Activated T-helper 2 cell treated with anti-CD3 and anti-CD28 coated beads, Interferon-gamma antibody, Interleukin-2, Interleukin-4, amounts not matched to agents 10 μg/mL and 5 μg/mL and 100 μg/mL, durations not matched to agents 14 hours and 24 hours and 36 hours (primary cell): ENCODE results near the gene ARSJ. TPM values are rescaled to one million over a fixed set of nuclear protein-coding genes. Genes with fewer than 3 reads are reported as not detected.

Experiments
- DNase-seq: peaks from one replicate; pipeline ENCODE4 v3.0.0; 2021; ENCODE audit warnings: low spot score
- H3K27ac Mint-ChIP-seq: one replicate; pipeline ENCODE4 v1.8.0; 2021; ENCODE audit warnings: mixed read lengths
- H3K27me3 Mint-ChIP-seq: one replicate; pipeline ENCODE4 v1.8.0; 2021; ENCODE audit warnings: low read depth, mixed read lengths
- H3K36me3 Mint-ChIP-seq: one replicate; pipeline ENCODE4 v1.8.0; 2021; ENCODE audit warnings: low read depth, mixed read lengths
- H3K4me1 Mint-ChIP-seq: one replicate; pipeline ENCODE4 v1.8.0; 2021; ENCODE audit warnings: low read depth, mixed read lengths
- H3K4me3 Mint-ChIP-seq: one replicate; pipeline ENCODE4 v1.8.0; 2021; ENCODE audit warnings: low read depth, mild to moderate bottlenecking, moderate library complexity, mixed read lengths
- H3K9me3 Mint-ChIP-seq: one replicate; pipeline ENCODE4 v1.8.0; 2021; ENCODE audit warnings: mixed read lengths
- intact Hi-C: fragments of 100-400 bp; cut with micrococcal nuclease; formaldehyde crosslinking; loops from one replicate; pipeline ENCODE4 v1.15.1; 2023
- total RNA-seq: library from RNA; stranded (reverse); gene quantifications from 2 replicates; pipeline ENCODE4 v1.2.3, GENCODE V29; 2022

ARSJ gene
- total RNA-seq, 1 donor from 2014 or later, result not detected

DNA sequence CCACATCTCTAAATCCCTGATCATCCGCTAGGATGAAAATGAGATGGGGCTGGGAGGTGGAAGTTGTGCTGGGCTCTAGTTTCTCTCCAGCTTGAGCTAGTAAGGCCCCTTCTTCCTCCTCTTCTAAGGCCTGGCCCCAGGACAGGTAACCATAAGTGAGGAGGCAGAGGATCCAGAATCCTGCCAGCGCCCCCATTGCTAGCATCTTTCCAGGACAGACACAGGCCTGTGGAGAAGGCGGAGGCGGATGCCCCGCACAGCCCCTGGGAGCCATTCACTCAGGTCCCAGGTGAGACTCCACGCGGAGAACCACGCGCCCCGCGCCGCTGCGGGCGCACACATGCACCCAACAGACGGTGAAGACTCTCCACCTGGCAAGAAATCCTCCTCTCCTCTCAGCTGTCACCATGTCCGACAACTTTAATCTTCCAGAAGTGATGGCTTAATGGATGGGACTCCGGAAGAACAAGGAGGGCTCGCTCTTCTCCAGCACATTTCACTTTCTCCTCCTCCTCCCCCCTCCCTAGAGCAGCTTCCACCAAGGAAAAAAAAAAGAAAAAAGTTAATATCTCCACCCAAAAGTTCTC, 793 bp downstream of the ARSJ start:
- Mint-ChIP-seq H3K9me3 (no peaks in the 10 kb centered on the region), H3K4me3 (peak overlapping the region; percentile 1), H3K4me1 (peaks cover 11% of the 10 kb centered on the region), H3K36me3 (no peaks in the 10 kb centered on the region), H3K27ac (no peak overlapping the region), H3K27me3 (peaks cover 77% of the 10 kb centered on the region)
- intact Hi-C loops, result no loop called here
- DNase-seq, result no peak

DNA sequence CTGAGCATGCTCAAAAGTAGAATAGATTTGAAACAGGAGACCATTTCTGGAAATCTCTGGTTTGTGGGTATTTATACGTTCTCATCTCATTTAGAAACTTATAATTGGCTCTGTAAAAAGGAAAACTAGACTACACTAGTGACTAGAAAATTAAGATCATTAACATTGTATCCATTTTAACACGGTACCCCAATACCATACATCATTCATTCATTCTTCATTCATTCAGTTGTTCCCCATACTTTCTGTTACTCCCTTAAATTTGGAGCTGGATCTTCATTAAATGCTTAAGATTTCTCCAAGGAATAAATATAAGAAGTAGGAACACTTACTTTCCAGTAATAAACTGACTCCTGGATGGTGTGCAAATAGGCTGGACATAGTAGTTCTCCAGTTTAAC, 1.3 kb downstream of the ARSJ start:
- peaks cover 78% of the 10 kb centered on the region for H3K27me3 Mint-ChIP-seq
- no peak overlapping the region for H3K4me3 Mint-ChIP-seq
- H3K27ac Mint-ChIP-seq, result no peak overlapping the region
- no peak for DNase-seq
- H3K9me3 Mint-ChIP-seq, result no peaks in the 10 kb centered on the region
- H3K36me3 Mint-ChIP-seq, result no peaks in the 10 kb centered on the region
- intact Hi-C loops, result no loop called here
- peaks cover 11% of the 10 kb centered on the region for H3K4me1 Mint-ChIP-seq

DNA sequence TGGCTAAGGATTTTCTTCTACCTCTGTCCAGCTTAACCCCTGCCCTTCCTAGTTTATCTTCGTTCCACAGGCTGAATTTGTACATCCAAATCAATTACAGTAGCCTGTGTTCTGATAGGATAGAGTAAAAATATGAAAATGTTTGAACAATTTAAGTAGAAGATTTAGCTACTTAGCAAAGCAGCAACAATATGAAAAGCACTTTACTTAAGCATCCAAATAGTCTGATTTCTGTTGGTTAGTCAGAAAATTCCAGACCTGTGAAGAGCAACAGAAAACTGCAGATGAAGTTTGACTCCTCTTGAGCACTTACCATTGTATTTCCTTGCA, 2.0 kb downstream of the ARSJ start:
- Mint-ChIP-seq H3K27ac (no peak overlapping the region), H3K9me3 (no peaks in the 10 kb centered on the region), H3K4me3 (no peak overlapping the region), H3K4me1 (peaks cover 11% of the 10 kb centered on the region), H3K36me3 (no peaks in the 10 kb centered on the region), H3K27me3 (peaks cover 78% of the 10 kb centered on the region)
- intact Hi-C loops, result no loop called here
- DNase-seq, result no peak

DNA sequence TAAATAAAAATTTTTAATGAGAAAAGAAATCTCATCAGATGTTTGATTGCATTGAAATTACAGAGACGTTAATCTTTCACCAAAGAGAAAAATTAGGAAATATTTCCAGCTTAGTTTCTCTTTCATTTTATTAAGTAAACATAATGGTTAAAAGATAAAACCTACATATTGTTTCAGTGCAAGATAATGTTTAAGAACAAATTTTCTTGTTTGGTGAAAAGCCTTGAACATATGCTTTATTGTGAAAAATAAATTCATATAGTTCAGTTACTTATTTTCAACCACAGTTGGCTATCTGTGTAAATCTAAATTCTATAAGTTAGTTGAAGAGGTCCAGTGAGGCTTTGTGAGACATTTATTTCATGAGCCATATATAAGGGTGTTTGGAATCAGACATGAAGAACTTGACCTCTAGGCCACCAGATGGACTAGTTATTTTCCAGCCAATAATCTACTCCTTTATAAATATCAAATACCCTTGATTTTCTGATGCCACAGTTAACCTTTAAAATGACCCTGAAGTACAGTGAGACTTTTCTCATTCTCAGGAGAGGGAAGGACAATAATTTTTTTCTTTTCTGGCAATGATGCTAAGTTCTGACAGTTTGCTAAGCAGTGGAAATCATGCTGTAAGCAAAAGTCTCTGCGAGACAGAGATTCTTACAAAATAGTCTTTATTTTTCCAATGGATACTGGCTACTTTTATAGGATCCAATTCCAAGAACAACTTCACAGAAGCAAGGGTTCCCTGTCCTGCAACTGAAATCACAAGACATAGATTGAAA, 2.5 kb downstream of the ARSJ start:
- Mint-ChIP-seq H3K27me3 (peaks cover 75% of the 10 kb centered on the region), H3K9me3 (no peaks in the 10 kb centered on the region), H3K27ac (no peak overlapping the region), H3K4me3 (no peak overlapping the region), H3K4me1 (peaks cover 11% of the 10 kb centered on the region), H3K36me3 (no peaks in the 10 kb centered on the region)
- intact Hi-C loops, result no loop called here
- no peak for DNase-seq

DNA sequence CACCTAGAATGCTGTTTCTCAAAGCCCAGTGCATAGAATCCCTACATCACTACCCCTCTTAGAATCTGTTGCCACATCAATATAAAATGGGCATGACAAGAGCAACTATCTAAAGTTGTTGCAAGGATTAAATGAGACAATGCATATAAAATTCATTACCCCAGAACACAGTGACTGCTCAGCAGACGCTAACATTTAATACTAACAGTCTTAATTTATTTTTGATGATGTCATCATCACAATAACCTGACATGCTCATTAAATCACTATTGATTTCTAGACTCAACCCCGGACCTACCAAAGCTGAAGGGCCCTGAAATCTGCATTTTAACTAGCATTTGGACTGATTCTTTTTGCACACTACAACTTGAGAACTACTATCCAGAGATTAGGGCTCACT, 3.9 kb downstream of the ARSJ start:
- Mint-ChIP-seq H3K36me3 (no peaks in the 10 kb centered on the region), H3K27ac (no peak overlapping the region), H3K9me3 (no peaks in the 10 kb centered on the region), H3K4me3 (no peak overlapping the region), H3K27me3 (peaks cover 64% of the 10 kb centered on the region), H3K4me1 (peaks cover 11% of the 10 kb centered on the region)
- intact Hi-C loops, result no loop called here
- no peak for DNase-seq

DNA sequence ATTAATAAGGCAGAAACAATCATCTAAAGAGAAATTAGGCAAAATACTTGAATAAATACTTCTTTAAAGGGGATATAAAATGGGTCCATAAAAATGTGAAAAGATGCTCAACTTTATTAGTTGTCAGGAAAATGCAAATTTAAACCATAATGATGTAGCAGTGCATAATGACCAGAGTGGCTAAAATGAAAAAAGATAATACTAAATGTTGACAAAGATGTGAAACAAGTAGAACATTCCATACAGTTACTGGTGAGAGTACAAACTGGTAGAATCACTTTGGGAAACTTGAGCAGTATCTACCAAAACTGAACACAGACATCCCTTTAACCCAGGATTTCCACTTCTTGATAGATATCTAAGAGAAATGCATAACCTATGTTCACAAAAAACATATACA, 5.0 kb downstream of the ARSJ start:
- H3K27ac Mint-ChIP-seq, result no peak overlapping the region
- H3K4me3 Mint-ChIP-seq, result no peak overlapping the region
- DNase-seq, result no peak
- no peaks in the 10 kb centered on the region for H3K36me3 Mint-ChIP-seq
- H3K27me3 Mint-ChIP-seq, result peaks cover 53% of the 10 kb centered on the region
- no peaks in the 10 kb centered on the region for H3K9me3 Mint-ChIP-seq
- H3K4me1 Mint-ChIP-seq, result peaks cover 2% of the 10 kb centered on the region
- intact Hi-C loops, result no loop called here

DNA sequence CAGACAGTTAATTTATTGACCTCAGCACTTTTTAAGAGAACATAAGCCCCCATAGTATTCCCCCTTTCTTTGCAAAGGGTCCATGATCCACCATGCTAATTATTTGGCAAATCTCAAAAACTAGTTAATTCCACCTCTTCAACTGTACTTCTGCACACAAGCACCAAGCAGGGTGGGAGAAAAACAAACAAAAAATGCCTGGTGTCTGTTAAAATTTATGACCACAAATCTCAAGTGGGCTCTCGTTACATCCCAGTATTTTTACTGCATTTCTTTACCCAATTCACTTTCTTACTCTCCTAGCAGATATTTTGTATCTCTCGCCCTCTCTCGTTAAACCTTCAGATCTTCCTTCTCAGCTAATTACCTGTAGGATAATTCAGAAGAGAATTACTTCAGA, 6.1 kb downstream of the ARSJ start:
- Mint-ChIP-seq H3K27ac (no peak overlapping the region), H3K9me3 (no peaks in the 10 kb centered on the region), H3K36me3 (no peaks in the 10 kb centered on the region), H3K27me3 (peaks cover 42% of the 10 kb centered on the region), H3K4me1 (no peaks in the 10 kb centered on the region), H3K4me3 (no peak overlapping the region)
- DNase-seq, result no peak
- intact Hi-C loops, result no loop called here

DNA sequence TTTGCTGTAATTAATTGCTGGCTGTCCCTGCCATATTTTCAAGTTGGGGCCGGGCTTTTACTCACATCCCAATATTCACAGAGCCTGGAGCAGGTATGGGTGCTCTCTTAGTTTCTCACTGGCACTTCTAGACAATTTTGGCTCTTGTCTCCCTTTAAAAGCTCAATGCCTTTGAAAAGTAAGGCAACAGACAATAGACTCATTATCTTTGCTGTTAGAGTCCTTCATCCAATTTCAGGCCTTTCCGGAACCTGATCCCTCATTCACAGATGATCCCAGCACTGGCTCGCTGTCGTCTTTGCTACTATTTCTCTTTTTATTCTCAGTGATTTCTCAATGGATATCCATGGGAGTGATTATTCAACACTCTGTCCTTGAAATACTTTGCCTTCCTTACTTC, 6.7 kb downstream of the ARSJ start:
- H3K4me3 Mint-ChIP-seq, result no peak overlapping the region
- peaks cover 36% of the 10 kb centered on the region for H3K27me3 Mint-ChIP-seq
- H3K4me1 Mint-ChIP-seq, result no peaks in the 10 kb centered on the region
- no peaks in the 10 kb centered on the region for H3K9me3 Mint-ChIP-seq
- H3K27ac Mint-ChIP-seq, result no peak overlapping the region
- no peaks in the 10 kb centered on the region for H3K36me3 Mint-ChIP-seq
- intact Hi-C loops, result no loop called here
- no peak for DNase-seq

DNA sequence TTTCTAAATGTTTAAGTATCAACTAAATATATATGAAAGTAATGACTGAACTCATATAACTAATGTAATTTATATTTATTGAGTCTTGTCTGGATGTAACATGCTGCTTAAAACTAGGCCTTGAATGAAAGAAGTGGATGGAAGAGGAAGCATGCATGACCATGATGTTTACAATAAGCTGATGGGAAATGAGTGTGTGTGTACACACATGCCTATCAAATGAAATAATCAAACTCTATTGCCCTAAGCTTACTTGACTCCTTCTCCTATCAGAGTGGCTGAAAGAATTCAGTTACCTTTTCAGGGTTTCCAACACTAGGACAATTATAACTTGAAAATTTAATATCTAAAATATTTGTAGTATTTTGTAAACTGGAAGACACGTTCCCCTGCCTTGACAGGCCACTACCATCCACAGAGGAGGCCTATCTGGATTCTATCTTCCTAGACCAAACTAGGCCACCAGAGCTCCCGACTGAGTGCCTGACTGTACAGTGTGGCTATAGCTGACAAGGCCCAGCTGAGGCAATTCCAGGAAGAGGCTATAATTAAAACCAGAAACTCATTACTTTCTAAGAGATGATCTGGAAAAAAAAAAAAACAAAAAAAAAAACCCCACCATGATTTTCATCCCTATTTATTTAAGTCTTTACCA, 7.6 kb downstream of the ARSJ start:
- H3K9me3 Mint-ChIP-seq, result no peaks in the 10 kb centered on the region
- peaks cover 27% of the 10 kb centered on the region for H3K27me3 Mint-ChIP-seq
- H3K4me3 Mint-ChIP-seq, result no peak overlapping the region
- no peaks in the 10 kb centered on the region for H3K36me3 Mint-ChIP-seq
- no peak overlapping the region for H3K27ac Mint-ChIP-seq
- no peak for DNase-seq
- intact Hi-C loops, result no loop called here
- H3K4me1 Mint-ChIP-seq, result no peaks in the 10 kb centered on the region

DNA sequence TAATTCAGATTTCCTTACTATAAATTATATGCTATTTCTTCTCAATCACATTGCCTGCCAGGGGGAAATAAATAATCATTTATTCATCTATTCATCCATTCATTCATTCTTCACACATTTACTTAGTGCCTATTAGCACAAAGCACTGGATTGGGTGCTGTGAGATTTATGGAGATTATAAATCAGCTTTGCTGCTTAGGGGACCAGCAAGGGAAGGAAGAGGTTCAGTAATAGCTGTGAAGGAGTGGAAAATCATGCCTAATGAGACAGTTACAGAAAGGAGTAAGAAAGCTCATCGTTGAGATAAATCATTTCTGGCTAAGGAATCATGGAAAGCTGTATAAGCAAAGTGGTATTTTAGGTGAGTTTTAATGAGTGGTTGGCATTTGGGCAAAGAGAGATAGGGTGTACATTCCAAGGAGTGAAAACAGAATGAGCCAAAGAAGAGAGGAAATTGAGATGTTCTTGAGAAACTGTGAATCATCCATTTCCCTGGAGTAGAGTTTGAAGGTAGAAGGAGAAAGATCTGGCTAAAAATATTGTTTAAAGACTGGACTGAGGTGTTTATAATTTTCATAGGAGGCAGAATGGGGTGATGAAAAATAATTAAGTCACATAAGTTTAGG, 9.6 kb downstream of the ARSJ start:
- Mint-ChIP-seq H3K9me3 (no peaks in the 10 kb centered on the region), H3K27me3 (peaks cover 20% of the 10 kb centered on the region), H3K4me3 (no peak overlapping the region), H3K36me3 (no peaks in the 10 kb centered on the region), H3K27ac (no peak overlapping the region), H3K4me1 (no peaks in the 10 kb centered on the region)
- DNase-seq, result no peak
- intact Hi-C loops, result no loop called here

DNA sequence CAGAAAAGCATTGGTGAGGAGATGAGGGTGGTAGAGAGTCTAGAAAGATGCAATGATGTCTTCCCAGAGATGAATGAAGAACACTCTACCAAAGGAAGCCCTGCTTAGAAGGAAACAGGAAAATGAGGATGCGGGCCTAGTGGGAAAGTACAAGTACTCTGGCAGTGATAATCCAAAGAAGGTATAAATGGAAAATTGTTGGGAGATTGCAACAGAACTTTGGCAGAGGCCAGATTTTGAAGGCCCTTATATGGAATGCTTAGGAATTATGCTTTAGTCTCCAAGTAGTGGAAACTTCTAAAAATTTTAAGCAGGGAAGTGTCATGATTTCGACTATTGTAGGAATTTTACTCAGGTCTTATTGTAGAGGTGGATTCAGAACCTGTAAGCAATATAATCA, 11.0 kb downstream of the ARSJ start:
- Mint-ChIP-seq H3K4me3 (no peak overlapping the region), H3K9me3 (no peaks in the 10 kb centered on the region), H3K27ac (no peak overlapping the region), H3K4me1 (no peaks in the 10 kb centered on the region), H3K36me3 (no peaks in the 10 kb centered on the region), H3K27me3 (peaks cover 12% of the 10 kb centered on the region)
- DNase-seq, result no peak
- intact Hi-C loops, result no loop called here

DNA sequence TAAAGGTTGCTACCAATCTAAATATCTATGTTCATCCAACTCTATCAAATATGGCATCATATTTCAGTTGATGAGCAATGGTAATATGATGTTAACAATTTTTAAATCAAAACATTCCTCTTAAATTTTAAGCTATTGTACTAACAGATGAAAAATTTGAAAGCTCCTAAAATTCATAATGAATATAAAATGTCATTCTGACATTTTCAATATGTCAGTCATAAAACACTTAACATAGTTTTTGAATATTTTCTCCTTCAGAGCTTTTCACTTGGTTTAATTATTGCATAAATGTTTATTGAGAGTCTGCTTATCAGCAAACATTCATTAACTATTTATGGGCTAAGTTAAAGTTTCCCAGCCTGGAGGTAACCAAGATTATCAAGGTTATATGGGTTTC, 11.8 kb downstream of the ARSJ start:
- Mint-ChIP-seq H3K36me3 (no peaks in the 10 kb centered on the region), H3K9me3 (peaks cover 5% of the 10 kb centered on the region), H3K4me1 (no peaks in the 10 kb centered on the region), H3K27ac (no peak overlapping the region), H3K27me3 (peaks cover 8% of the 10 kb centered on the region), H3K4me3 (no peak overlapping the region)
- DNase-seq, result no peak
- intact Hi-C loops, result no loop called here

DNA sequence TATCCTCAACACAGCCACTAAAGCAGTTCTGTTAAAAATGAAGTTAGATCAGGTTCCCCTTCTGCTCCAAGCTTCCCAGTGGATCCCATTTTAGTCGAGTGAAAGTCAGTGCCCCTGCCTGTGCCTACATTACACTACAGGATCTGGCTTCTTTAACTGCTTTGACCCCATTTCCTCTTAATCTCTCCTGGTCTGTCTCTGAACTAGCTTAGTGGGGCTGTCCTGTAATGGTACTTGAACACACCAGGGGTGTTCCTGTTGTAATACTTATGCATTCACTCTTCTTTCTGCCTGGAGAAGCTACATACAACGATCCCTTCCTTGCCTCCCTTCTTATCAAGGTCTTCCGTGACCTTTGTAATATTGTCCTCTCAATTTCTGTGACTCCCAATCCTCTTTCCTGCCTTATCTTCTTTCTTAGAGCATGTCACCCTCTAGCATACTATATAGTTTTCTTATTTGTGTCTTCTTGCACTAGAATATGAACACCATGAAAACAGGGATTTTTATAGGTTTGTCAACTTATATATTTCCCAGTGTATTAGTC, 16.7 kb downstream of the ARSJ start:
- H3K9me3 Mint-ChIP-seq, result peaks cover 9% of the 10 kb centered on the region
- no peaks in the 10 kb centered on the region for H3K36me3 Mint-ChIP-seq
- no peak overlapping the region for H3K27ac Mint-ChIP-seq
- no peaks in the 10 kb centered on the region for H3K4me1 Mint-ChIP-seq
- no peak overlapping the region for H3K4me3 Mint-ChIP-seq
- H3K27me3 Mint-ChIP-seq, result peaks cover 10% of the 10 kb centered on the region
- intact Hi-C loops, result no loop called here
- DNase-seq, result no peak
